Right lobe of liver (tissue), 4 donors: ENCODE data around the gene DRG1.

Experiments
- CTCF ChIP-seq, 4 donors: fragments of 200-600 bp in 3 of 4; fragments of 450-650 bp in 1 of 4; IDR thresholded peaks; one replicate each; pipeline versions ENCODE4 v1.5.1 to v1.8.0; 2016 to 2022; ENCODE audit warnings: antibody characterized with exemption in 4 of 4, mild to moderate bottlenecking in 2 of 4
- POLR2A ChIP-seq: fragments of 450-650 bp; IDR thresholded peaks from one replicate; pipeline ENCODE4 v1.6.1; 2017; ENCODE audit warnings: antibody characterized with exemption, mild to moderate bottlenecking
- donor health status: DM: no; HTN: no; CAD: no.
- donor health status: DM: no; HTN: no; CAD: no.
- donor health status: DM: no; HTN: yes; CAD: no.

DNA sequence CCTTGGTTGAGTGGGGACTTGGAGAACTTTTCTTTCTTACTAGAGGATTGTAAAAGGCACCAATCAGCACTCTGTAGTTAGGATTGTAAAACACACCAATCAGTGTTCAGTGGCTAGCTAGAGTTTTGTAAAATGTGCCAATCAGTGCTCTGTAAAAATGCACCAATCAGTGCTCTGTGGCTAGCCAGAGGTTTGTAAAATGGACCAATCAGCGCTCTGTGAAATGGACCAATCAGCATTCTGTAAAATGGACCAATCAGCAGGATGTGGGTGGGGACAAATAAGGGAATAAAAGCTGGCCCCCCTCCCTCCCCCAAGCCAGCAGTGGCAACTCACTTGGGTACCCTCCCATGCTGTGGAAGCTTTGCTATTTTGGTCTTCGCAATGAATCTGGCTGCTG is 5.5 kb upstream of the DRG1 start:
- no peak for TF ChIP-seq POLR2A
- TF ChIP-seq CTCF (IDR thresholded peaks at IDR 0.05), result no peak
